NCI-H2227 (cell line): ENCODE data around the gene RSBN1.
"Not testable (repeated sequence)": the region's sequence is repeated elsewhere in the genome, so short reads cannot be mapped to it uniquely, and the experiment has no call there.

Source experiments
- DNase-seq: peaks from one replicate; lab custom pipeline; 2025; ENCODE audit not compliant: unreplicated experiment; lab: John Stamatoyannopoulos, UW

Gene RSBN1

DNA sequence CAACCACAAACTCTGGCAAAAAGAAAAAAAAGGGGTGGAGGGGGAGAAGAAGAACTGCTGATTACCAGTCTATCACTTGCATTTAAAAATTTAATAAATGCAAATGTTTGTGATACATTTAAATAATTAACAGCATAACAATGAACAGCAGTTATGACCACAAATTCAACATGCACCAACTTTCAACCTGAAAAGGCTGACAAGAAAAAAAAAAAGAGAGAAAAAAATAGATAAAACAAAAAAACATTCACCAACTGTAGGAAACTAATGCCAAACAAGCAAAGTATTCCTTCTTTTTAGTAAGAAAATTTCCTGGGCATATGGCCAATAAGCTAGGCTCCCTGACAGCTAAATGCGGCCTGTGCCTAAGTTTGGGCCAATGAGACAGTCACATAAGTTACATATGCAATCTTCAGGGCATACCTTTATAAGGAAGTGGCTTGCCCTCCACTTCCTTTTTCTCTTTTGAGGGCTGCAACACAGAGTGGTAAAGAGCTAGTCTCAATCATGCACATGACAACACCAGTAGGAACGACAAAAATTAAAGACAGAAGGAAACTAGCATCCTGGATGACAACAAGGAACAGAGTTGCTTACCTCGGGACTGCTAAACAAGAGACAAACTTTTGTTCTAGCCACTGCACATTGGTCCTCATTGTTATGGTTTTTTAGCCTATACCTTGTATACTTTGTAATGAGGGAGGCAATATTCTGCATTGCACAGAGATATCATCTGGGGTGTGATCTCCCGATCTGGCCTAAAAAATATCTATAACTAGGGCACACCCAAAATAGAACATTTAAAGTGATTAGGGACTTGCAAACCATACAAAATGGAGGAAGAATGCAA, 28.8 kb downstream of the RSBN1 start:
- DNase-seq: no peak

- DNase-seq: no peak
Measured at GRCh38 chr1:113782406-113782805, 29.9 kb downstream of the RSBN1 start.

- DNase-seq: no peak
Measured at GRCh38 chr1:113780374-113781146, 31.7 kb downstream of the RSBN1 start.

GRCh38 chr1:113779542-113779941, 32.7 kb downstream of the RSBN1 start:
- DNase-seq: no peak

- no peak for DNase-seq
Measured at GRCh38 chr1:113777561-113777960, 34.7 kb downstream of the RSBN1 start.

DNA sequence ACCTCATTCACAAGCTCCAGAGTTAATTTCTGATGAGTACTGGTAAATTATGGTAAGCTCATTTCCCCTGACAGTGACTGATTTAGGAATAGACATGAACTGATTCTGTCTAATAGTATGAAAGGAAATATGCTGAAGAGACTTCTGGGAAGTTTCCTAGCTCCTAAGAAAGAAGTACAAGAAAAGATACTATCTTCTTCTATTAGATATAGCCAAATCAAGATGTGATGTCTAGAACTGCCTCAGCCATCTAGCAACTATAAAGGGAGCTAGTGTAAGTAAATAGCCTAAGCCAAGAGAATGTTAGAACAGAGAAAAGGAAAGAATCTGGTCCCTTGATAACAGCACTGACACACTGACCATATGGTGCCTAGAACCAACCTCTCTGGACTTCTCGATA, 42.2 kb downstream of the RSBN1 start:
- DNase-seq: no peak

DNA sequence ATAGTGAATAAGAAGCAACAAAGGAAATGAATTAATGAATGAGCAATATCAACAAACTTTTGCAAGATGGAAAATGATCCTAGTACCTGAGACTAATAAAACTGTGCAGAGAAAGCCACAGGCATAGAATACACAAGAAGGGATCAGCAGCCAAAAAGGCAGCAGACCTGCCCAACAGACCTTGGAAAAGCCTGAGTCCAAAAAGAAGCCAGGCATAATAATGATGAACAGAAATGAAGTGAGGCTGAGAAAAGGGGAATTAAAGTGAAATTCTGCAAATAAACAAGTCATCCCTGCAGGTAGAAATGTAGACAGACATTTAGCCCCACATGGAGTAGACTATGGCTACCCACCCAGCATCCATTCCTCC, 42.7 kb downstream of the RSBN1 start:
- no peak for DNase-seq

- no peak for DNase-seq
Measured at GRCh38 chr1:113768916-113769600, 43.2 kb downstream of the RSBN1 start.

- no peak for DNase-seq
Measured at GRCh38 chr1:113765306-113766230, 46.7 kb downstream of the RSBN1 start.

DNA sequence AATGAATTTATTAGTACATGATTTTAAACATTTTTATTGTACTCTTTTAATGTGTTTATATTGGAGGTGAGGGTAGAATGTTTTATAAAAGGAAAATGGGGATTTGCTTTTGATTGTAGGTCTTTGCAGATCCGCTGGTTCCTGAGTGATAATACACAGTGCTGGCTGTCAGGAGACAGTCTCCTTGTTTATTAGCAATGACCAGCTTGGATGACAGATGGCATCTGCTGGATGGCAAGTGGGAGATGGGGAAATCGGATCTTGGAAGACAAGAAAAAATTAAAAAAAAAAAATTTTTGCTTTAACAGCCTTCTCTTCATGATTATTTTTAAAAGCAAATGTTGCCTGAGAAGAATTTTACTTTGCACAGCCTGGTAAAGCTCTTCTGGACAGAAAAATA, 48.6 kb downstream of the RSBN1 start:
- DNase-seq: no peak

DNA sequence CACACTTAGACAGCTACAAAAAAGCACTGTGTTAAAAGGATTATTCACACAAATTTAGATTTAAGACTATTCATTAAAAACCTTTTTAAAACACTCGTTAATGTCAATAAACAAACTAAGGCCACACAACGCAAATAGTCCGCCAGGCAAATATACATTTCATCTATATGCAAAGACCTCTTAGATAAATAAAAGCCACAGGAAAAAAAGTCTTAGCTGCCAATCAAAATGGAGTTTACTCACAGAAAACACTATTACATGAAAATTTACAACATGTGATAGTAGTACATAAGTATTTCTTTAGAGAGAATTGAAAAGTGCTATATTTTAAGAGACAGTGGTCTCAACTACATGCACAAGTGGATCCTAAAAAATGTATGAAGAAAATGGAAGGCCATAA, 50.3 kb downstream of the RSBN1 start:
- DNase-seq: no peak

GRCh38 chr1:113760102-113761080, 51.9 kb downstream of the RSBN1 start:
- DNase-seq: peak; percentile 44

DNA sequence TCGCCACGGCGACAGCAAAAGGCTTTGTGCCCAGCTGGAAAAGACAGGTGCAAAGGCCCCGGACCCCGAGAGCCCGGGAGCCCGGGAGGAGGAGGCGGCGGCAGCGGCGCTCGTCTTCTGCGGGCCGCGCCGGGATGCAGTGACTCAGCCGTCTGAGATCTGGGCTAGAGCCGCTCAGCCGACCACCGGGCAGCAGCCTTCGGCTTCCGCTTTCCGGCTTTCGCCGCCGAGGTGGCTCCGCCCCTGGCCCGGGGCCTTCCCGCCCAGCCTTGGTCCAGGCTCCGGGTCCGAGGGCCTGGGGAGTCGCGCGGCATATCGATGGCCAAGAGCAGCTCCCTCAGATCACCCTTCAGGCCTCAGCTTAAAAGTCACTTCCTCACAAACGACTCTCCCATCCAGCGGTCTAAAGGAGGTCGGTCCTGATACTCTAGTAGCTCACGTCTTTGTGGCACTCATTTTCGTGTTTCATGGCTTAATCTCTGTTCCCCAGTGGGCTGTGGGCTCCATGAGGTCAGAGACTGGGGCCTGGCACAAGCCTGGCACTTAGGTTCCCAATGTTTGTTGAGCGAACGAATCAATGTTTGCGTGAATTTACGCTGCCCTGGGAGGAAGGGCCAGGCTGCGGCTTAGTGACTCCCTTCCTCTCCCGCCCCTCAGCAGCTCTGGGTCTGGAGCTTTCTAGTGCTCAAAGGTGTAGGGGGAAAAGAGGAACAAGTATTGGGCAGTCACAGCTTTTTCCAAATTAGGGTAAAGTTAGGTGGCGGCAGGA, 52.8 kb downstream of the RSBN1 start, which contains the start of gene PHTF1:
Gene PHTF1 (minus strand): TSS at position 154 of the 769 bp plus-strand sequence. CDS start 783 bp downstream, outside the sequence.
- peak; percentile 85 for DNase-seq

DNA sequence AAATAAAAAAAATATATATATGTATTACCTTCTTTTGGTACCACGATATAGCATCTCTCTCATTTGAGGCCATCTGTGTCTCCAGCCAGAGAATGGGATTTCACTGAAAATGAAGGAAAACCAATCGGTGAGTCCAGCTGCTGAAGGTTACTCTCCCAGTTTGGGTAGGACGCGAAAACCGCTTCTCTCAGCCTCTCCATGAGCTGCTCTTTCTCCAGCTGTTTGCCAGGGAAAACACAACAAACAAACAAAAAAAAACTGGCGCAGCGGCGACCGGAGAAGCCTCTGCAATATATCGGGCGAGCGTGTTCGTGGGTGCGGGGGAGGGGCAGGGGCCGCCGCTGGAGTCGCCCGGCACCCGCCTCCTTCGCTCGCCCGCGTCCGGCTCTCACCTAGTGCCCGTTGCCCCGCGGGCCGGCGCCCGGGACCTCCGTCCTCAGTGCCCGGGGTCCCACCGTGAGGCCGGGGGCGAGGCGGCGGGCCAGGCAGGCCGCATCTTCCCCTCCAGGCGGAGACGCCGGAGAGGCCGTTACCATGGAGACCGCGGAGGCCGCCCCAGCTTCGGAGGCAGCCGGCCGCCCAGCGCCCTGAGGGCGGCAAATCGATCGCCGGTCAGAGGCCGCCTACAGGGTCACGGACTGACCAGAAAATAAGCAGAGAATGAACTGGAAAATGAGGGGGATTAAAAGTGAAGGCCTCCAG, 53.5 kb downstream of the RSBN1 start:
- peak; percentile 76 for DNase-seq

DNA sequence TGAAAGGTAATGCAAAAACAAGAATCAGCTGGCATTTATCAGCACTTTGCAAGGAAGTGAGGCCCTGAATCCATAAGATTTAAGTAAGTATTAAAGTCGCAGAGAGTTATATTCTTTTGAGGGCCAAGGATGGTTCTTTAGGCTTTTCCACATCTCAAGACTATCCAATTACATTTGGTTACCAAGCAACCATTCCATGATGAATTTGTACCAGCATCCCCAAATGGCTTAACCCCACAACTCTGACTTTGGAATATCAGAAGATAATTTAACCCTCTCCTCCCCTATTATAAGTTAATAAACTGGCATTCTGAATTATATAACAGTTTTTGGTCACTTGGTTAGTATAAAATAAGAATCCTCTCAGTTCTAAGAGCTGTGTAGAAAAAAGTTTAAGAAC, 55.8 kb downstream of the RSBN1 start:
- DNase-seq: no peak

DNA sequence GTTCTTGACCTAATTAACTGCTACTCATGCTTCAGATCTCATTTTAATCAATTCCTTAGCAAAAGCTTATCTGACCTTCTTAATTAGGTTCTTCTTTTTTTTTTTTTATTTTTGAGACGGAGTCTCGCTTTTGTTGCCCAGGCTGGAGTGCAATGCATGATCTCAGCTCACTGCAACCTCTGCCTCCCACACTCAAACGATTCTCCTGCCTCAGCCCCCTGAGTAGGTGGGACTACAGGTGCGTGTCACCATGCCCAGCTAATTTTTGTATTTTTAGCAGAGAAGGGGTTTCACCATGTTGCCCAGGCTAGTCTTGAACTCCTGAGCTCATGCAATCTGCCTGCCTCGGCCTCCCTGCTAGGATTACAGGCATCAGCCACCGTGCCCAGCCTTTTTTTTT, 58.9 kb downstream of the RSBN1 start:
- not testable (repeated sequence) for DNase-seq

DNA sequence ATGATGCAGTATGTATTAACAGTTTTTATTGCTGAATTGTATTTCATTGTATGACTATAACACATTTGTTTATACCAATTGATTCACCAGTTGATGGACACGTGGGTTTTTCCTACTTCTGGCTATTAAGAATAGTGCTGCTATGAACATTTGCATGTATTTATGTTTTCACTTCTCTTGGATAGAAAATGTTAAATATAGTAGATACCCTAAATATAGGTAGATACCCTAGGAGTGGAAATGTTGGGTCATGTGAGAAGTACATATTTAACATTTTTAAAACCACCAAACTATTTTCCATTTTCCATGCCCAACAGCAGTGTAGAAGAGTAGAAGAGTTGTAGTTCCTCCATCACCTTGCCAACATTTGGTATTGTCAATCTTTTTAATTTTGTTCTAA, 60.8 kb downstream of the RSBN1 start:
- no peak for DNase-seq

DNA sequence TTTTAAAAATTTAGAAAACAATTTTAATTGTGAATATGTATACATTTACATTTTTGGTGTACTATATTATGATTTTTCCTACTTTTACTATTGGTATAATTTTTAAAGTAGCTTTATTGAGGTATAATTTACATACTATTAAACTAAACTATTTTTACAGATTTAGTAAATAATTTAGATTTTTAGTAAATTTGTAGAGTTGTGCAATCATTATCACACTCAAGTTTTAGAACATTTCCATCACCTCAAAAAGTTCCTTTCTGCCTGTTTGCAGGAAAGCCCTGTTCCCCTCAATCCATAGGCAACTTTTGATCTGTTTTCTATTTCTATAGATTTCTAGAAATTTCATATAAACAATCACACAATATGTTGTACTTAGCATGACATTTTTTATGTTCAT, 61.2 kb downstream of the RSBN1 start:
- no peak for DNase-seq
